ENCODE results near the gene NAA10.

Gene NAA10

GRCh38 chrX:153913211-153913610 is 21.6 kb downstream of the NAA10 start:
- no peak for DNase-seq (ENCODE audit: low read depth, low spot score)

GRCh38 chrX:153911798-153912197 is 23.0 kb downstream of the NAA10 start:
- no peak overlapping the region for H3K27ac ChIP-seq
- DNase-seq (ENCODE audit: low read depth, low spot score), result no peak

More at GRCh38 chrX:153913211-153913610, 21.6 kb downstream of the NAA10 start:
- H3K27ac ChIP-seq, result no peak overlapping the region

GRCh38 chrX:153910446-153910845 is 24.4 kb downstream of the NAA10 start:
- no peak overlapping the region for H3K27ac ChIP-seq
- DNase-seq (ENCODE audit: low read depth, low spot score), result no peak

- H3K27ac ChIP-seq, result no peak overlapping the region
- no peak for DNase-seq (ENCODE audit: low read depth, low spot score)
Measured at GRCh38 chrX:153909980-153910360, 24.9 kb downstream of the NAA10 start.

DNA sequence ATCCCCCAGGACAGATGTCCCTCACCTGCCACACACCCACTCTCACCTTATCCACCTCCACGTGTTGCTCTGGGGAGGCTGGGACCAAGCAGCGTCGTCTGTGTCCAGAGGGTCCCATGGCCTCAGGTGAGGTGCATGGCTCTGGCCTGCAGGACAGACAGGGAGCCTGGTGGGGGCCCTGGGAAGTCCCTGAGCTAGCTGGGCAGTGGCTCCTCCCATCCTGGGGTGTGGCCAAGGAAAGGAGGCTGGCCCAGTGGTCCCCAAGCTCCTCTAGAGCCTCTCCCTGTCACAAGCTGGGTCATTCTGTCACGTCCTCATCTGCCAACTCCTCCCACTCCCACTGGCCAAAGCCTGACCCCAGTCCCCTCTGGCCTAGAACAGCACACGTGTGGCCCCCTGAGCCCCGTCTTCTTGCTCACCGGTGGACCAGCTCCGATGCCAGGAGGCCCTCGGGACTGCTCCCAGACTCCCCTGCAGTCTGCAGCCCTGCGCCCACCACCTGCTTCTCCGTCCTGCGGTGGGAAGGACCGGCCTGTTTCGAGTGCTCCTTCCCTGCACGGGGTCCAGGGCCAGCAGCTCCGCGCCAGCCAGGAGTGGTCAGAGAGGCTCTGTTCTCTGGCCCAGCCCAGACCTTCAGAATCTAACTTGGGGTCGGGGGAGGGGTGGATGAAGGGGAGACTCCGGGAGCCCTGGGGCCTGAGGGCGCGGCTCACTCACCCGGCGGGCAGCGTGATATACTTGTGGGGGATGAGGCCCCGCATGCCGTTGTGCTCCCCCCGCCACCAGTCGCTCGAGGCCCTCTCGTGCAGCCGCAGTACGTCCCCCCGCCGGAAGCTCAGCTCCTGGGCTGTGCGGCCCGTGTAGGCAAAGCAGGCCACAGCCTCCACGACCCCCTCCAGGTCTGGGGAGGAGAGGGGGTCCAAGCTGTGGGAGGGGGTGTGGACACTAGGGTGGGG is 25.5 kb downstream of the NAA10 start:
- H3K27ac ChIP-seq, result no peak overlapping the region
- DNase-seq (ENCODE audit: low read depth, low spot score), result no peak

DNA sequence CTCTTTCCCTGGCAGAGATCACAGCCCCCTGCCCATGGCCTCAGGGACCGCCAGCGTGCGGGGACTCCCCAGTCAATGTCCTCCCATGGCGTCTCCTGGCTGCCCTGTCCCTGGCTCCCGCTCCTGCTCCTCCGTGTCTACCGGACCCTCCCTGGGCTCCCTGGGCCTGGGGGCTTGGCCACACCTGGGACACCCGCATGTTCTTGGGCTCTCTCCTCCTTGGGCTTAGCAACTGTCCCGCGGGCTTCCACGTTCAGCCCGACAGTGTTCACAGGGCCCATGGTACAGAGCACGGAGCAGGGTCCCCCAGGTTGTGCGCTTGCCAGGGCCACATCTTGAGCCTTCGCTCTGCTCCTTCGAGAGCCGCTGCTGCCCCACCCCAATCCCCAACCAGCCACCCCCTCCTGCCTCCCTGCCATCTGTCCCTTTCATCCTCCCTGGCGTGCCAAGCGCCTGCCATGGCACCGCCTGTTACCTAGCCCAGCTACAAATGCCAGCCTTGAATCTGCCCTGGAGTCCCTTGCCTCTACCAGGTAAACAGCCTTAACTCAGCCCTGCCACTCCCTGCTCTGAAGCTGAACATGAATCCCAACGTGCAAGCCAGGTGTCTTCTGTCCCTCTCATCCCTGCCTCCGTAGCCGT is 26.5 kb downstream of the NAA10 start:
- no peak overlapping the region for H3K27ac ChIP-seq
- DNase-seq (ENCODE audit: low read depth, low spot score), result no peak

- no peak for DNase-seq (ENCODE audit: low read depth, low spot score)
- no peak overlapping the region for H3K27ac ChIP-seq
Measured at GRCh38 chrX:153907456-153907855, 27.4 kb downstream of the NAA10 start.

GRCh38 chrX:153906126-153906917 is 28.5 kb downstream of the NAA10 start:
- no peak overlapping the region for H3K27ac ChIP-seq
- DNase-seq (ENCODE audit: low read depth, low spot score), result no peak

GRCh38 chrX:153905481-153906095 is 29.2 kb downstream of the NAA10 start:
- no peak overlapping the region for H3K27ac ChIP-seq
- DNase-seq (ENCODE audit: low read depth, low spot score), result no peak

GRCh38 chrX:153903991-153904957 is 30.6 kb downstream of the NAA10 start, which contains the start of gene AVPR2:
AVPR2 (plus strand) TSS chrX:153904673; CDS start chrX:153905146, 473 bp downstream.
- DNase-seq (ENCODE audit: low read depth, low spot score), result no peak

DNA sequence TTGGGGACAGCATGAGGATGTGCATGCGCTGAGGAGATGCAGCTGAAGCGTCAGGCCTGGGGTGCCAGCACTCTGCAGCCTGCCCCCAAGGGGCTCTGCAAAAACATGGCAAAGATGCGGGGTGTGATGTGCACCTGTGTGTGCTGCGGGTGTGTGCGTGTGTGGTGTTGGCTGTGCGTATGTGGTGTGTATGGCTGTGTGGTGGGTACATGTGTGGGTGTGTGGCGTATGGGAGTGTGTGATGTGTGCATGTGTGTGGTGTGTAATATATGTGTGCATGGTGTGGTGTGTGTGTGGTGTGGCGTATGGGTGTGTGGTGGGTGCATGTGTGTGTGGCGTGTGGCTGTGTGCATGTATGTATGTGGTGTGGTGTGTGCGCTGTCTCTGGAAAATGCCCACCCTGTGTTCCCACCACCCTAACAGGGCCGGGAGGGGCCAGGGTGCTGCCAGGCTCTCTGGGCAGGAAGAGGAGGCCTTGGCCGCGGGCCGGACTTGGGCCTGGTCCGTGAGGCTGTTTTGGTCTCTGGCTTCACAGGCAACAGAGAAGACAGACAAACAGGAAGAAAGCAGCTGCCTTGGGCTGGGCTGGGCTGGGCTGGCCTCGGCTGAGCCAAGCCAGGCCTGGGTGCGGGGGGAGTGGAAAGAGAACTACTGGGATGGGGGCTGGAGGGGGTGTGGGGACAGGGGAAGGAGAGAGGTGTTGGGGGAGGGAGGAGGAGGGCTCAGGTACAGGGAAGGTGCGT is 31.4 kb downstream of the NAA10 start:
- H3K27ac ChIP-seq, result no peak overlapping the region
- DNase-seq (ENCODE audit: low read depth, low spot score), result no peak

More at GRCh38 chrX:153903991-153904957, 30.6 kb downstream of the NAA10 start, which contains the start of gene AVPR2:
- H3K27ac ChIP-seq, result no peak within 1 kb of the TSS

- DNase-seq (ENCODE audit: low read depth, low spot score), result no peak
- H3K27ac ChIP-seq, result no peak overlapping the region
Measured at GRCh38 chrX:153902385-153902784, 32.5 kb downstream of the NAA10 start.

GRCh38 chrX:153901753-153902140 is 33.1 kb downstream of the NAA10 start:
- DNase-seq (ENCODE audit: low read depth, low spot score), result no peak
- H3K27ac ChIP-seq, result no peak overlapping the region

DNA sequence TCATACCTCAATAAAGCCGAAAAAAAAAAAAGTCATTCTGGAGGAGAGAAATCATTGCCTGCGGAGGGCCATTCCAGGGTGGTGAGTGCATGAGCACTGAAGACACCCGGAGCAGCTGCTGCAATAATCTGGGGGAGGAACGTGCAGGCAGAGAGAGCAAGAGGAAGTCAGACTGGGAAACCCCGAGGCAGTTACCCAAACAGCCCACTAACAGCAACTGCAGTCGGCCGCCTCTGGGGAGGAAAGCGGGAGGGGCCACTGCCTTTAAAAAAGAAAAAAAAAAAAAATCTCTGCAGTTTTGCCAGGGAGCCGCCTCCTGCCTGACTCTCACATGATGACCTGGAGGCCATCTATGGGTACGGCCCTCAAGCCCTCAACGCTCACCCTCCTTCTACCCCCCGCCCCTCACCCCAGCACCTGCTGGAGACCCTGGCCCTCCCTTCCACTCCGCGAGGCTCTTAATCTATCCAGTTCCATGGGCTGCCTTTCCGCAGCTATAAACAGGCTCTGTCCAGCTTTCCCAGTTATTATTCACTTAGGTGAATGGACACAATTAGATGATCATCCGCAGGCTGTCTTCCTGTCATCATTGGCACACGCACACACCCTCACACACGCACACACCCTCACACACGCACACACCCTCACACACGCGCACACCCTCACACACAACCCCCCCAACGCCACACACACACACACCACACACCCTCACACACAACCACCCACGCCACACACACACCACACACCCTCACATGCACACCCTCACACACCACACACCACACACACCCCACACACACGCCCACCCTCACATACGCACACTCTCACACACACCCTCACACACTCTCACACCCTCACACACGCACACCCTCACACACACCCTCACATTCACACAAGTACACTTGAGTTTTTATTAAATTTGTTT is 33.7 kb downstream of the NAA10 start:
- peak; percentile 22 for DNase-seq (ENCODE audit: low read depth, low spot score)
- no peak overlapping the region for H3K27ac ChIP-seq

DNA sequence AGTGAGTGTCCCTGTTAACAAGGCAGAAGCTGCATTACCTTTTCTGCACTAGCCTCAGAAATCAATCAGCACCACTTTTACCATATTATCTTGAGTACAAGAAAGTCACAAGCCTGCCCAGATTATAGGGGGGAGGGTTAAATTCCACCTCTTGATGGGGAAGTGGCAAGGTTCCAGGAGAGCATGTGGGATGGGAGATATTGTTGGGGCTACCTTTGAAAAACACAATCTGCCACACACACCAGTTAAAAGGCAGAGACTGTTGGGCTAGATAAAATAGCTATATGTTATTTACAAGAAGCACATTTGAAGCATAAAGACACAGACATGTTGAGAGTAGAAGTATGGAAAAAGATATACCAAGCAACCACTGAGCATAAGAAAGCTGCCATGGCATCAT is 36.9 kb downstream of the NAA10 start:
- H3K27ac ChIP-seq, result no peak overlapping the region
- DNase-seq (ENCODE audit: low read depth, low spot score), result no peak

DNA sequence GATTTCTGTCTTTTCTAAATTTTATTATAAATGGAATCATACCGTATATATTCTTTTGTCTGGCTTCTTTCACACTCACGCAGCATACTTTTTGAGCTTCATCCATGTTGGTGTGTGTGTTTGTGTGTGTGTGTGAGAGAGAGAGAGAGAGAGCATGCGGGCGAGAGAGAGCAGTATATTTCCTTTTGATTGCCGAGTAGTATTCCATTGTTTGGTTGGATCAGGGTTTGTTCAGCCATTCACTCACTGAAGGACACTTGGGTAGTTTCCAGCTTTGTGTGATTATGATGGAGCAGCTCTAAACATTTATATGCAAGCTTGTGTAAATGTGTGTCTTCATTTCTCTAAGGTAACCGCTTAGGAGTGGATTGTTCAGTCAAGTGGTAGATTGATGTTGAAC is 45.7 kb downstream of the NAA10 start:
- H3K27ac ChIP-seq, result no peak overlapping the region
- DNase-seq (ENCODE audit: low read depth, low spot score), result no peak

DNA sequence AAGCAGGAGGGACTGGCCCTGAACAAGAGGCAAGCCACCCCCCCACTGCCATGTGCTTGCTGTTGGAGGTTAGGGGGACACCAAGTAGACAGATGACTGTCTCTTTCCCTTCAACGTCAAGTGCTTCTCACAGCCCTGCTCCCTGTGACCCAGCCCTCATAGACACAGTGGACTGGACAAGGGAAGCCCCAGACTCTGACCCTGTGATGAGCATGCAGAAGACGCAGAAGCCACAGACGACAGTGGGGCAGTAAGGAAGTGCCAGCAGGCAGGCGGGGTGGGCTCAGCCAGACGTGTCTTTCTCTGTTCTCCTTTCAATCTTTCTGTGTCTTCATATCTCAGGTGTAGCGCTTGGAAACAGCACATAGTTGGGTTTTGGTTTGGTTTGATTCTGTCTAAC is 46.5 kb downstream of the NAA10 start:
- DNase-seq (ENCODE audit: low read depth, low spot score), result no peak
- H3K27ac ChIP-seq, result no peak overlapping the region
